Retina (tissue), 1 donor: ENCODE results near the gene CDC6.

Experiments used
- DNase-seq: peaks from one replicate; pipeline ENCODE4 v3.0.0-alpha.2; 2016

Gene CDC6

GRCh38 chr17:40312131-40312731 is 24.6 kb downstream of the CDC6 start:
- DNase-seq: no peak

GRCh38 chr17:40312893-40313667 is 25.4 kb downstream of the CDC6 start:
- no peak for DNase-seq

DNA sequence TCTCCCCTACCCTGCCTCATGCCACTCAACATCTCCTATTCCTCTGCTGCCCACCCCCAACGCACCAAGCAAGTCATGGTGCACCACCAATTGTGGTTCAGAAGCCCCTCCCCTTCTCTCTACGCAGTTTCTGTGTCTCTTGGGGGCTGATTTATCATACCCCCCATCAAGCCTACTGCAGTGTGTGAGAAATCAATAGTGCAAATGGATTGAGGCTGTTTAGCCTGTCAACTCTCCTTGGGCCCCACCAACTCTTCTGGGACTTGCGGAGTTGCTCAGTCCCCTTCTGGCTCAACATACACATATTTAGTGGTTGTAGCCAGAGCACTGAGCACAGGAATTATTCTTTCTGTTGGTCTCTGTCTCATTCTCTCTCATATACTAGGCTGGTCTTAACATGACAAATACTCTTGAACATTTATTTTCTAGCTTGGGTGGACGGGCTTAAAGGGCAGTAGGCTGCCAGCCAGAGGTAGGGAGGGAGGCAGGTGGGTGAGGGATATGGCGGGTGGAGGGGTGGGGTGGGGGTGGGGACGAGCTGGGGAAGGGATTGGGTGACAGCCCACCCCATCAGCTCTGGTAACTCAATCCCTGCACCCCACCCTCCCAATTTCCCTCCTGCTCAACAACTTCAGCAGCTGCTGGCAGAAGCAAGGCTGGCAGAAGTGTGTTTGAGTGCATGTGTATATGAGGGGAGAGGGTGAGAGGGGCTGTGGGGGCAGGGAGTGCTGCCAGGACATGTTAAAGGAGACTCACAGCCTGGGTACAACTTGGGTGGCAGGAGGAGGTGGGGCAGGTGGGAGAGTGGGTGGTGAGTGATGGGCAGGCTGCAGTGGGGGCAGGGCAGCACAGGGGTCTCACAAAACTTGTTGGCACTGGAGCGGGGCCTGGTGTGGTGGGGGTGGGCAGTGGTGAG is 26.2 kb downstream of the CDC6 start:
- no peak for DNase-seq

GRCh38 chr17:40314584-40314956 is 26.9 kb downstream of the CDC6 start:
- DNase-seq: no peak

DNA sequence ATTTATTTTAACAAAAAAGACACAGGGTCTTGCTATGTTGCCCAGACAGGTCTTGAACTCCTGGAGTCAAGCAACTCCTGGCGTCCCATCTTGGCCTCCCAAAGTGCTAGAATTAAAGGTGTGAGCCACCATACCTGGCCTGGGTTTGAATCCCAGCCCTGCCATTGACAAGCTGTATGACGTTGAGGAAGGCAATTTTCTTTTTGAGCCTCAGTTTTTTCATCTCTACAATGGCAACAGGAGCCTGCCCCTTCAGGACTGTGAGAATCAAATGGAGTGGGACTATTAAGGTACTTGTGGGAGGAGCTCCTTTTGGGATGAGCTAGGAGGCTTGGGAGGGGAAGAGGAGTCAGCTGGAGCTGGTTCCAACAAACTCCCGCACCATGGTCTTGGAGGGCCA is 27.5 kb downstream of the CDC6 start:
- no peak for DNase-seq

GRCh38 chr17:40315678-40316570 is 28.2 kb downstream of the CDC6 start:
- DNase-seq: no peak

- DNase-seq: peak; percentile 81
Observed at GRCh38 chr17:40316571-40317344, 29.1 kb downstream of the CDC6 start.

DNA sequence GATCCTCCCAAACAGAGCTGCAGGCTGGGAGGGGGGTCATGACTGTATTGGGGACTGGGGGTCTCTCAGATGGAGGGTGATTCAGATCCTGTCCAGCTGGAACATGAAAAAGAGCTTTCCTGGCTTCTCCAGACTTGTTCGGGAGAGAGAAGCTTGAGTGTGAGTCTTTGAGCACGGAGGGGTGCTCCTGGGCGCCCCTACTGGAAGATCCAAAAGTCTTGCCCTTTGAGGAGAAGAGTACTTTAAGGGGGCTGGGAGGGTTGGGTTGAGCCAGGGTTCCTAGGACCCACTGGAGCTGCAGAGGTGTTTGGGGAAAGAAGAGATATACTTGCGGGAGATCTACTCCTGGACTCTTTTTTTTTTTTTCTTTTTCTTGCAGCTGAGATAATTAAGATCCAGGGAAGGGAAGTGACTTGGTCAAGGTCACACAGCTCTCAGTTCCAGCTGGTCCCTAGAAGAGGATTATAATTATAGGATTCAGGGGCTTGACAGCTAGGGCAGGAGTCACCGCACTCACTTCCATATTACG is 29.7 kb downstream of the CDC6 start:
- peak; percentile 60 for DNase-seq

- DNase-seq: peak; percentile 91
Observed at GRCh38 chr17:40317880-40318829, 30.5 kb downstream of the CDC6 start.

- DNase-seq: no peak
Observed at GRCh38 chr17:40318830-40319391, 31.2 kb downstream of the CDC6 start.

- DNase-seq: no peak
Observed at GRCh38 chr17:40319651-40320540, 32.2 kb downstream of the CDC6 start.

- no peak for DNase-seq
Observed at GRCh38 chr17:40320756-40321523, 33.3 kb downstream of the CDC6 start.

DNA sequence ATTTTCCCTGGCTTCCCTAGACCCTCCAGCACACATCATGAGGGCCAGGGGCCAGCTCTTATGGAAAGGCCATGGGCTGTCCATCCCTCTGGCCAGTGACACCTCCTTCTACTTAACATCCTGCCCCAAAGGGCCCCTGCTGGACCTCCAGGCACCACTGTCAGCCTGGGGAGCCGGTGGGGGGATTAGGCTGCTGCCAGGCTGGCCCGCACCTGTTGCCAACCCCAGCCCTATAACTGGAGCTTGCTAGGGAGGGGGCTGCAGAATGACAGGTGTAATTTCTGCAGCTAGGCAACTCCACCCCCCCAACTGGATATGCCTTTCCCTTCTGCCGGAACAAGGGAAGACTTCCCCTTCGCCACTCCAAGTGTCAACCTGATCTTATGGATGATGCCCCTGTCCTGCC is 33.8 kb downstream of the CDC6 start:
- no peak for DNase-seq

DNA sequence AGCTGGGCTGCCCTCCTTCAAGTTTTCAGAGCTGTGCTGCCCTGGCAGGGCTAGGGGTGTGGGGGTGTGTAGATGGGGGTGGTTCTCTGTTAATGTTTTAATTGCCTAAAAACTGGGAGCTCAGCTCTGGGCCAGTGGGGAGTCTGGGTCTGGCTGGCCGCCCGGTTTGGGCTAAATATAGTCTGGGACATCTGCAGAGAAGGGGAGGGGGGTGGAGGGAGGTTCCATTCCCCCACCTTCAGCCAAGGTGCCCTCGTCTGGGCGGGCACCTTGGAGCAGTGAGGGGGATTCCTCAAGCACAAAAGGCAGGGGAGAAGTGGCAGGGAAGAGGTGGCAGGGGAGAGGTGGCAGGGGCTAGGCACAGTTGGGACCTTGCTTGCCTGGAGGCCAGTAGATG is 34.3 kb downstream of the CDC6 start:
- DNase-seq: no peak

DNA sequence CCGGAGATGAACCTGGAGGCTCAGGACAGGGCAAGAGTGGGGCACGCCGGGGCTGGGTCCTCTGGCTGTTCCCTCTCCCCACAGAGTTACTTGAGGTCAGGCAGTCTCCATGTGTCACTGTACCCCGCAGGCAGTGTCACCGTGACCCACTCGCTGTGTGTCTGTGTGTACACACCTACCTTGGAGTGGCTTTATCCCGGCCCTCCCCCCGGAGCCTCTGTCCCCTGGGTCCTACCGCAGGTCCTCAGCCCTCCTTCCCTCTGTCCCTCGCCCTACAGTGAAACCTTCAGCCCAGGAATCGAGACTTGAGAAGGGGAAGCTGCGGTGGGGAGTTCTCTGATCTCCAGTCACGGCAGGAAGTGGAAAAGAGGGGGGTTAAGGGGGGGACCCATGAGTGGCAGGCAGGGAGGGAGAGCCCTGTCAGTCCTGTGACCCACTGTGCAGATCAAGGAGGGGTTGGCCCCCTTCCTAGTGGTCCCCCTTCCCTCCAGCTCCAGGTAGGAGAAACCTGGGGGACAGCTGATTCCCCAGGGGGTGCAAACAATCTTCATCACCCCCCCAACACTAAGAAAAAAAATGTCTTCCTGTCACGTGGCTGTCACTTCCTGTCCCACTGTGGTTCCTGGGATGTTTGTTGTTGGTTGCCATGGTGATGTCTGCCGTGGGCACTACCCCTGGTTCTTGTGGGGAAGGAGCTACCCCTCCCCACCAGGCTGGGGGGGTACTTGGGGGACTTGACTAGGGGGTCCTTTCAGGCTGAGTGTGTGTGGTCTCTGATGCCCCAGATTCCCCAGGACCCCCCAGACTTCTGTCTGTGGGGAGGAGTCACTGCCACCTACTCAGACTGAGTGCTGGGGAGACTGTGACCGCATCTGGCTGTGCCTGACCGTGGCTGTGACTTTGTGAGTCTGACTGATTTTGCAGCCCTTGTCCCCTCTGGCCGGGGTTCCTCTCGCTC is 35.0 kb downstream of the CDC6 start:
- peak; percentile 75 for DNase-seq
